AG04449 (cell line): ENCODE data around the gene ZNF33B.

ENCODE experiments used
- CTCF ChIA-PET: fragments of 350-600 bp; formaldehyde crosslinking; extraction: SDS; loops from one replicate; lab custom pipeline; 2021; ENCODE audit warnings: antibody characterized with exemption; lab: Yijun Ruan, JAX
- POLR2A ChIA-PET: fragments of 400-600, 350-600 bp; formaldehyde crosslinking; extraction: SDS; loops from one replicate; lab custom pipeline; 2020; ENCODE audit warnings: antibody characterized with exemption, inconsistent platforms; lab: Yijun Ruan, JAX
- DNase-seq: peaks from one replicate; pipeline ENCODE4 v3.0.0-alpha.2; 2010; ENCODE audit warnings: low read depth, low spot score
- H3K4me3 ChIP-seq: 2 replicates; pipeline ENCODE4 v1.5.1; 2011; ENCODE audit warnings: low read depth, mild to moderate bottlenecking, control low read depth, low read length
- TF ChIP-seq, protein P1 (sequence below): IDR thresholded peaks from one replicate; pipeline ENCODE4 v1.5.1; 2011; ENCODE audit warnings: mild to moderate bottlenecking, moderate library complexity, low read length, control low read depth, inconsistent platforms; ENCODE audit not compliant: insufficient read depth; ENCODE audit errors: missing control alignments

ZNF33B gene

DNA sequence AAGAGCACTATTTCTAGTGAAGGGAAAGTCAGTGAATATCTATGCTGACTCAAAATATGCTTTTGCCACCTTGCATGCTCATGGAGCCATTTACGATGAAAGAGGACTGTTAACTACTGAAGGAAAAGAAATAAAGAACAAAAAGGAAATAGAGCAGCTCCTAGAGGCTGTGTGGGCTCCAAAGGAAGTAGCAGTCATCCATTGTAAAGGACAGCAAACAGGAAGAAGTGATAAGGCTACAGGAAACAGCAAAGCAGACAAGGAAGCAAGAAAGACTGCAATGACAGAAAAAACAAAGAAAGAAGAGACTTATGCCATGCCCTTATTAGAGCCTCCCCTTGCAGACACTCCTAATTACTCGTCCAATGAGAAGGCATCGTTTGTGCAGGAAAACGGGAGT, 12.0 kb upstream of the ZNF33B start:
- CTCF ChIA-PET = no interaction called here
- POLR2A ChIA-PET = no interaction called here
- no peak overlapping the region for H3K4me3 ChIP-seq
- DNase-seq = no peak
- TF ChIP-seq, protein P1, sequence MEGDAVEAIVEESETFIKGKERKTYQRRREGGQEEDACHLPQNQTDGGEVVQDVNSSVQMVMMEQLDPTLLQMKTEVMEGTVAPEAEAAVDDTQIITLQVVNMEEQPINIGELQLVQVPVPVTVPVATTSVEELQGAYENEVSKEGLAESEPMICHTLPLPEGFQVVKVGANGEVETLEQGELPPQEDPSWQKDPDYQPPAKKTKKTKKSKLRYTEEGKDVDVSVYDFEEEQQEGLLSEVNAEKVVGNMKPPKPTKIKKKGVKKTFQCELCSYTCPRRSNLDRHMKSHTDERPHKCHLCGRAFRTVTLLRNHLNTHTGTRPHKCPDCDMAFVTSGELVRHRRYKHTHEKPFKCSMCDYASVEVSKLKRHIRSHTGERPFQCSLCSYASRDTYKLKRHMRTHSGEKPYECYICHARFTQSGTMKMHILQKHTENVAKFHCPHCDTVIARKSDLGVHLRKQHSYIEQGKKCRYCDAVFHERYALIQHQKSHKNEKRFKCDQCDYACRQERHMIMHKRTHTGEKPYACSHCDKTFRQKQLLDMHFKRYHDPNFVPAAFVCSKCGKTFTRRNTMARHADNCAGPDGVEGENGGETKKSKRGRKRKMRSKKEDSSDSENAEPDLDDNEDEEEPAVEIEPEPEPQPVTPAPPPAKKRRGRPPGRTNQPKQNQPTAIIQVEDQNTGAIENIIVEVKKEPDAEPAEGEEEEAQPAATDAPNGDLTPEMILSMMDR = no peak

DNA sequence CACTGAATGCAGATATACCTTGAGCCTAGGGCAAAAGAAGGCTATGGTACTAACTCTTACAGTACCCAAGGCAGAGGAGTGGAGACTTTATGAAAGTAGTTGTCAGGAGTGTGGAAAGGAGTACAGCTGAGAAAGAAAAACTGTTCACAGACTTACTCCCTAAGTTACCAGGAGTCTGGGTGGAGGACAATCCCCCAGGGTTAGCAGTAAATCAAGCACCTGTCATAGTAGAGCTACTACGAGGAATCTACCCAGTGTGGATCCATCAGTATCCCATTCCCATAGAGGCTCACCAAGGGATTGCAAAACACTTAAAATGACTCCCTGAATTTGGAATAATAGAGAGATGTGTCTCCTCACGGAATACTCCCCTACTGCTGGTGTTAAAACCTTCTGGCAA, 10.1 kb upstream of the ZNF33B start:
- TF ChIP-seq, protein P1 = no peak
- CTCF ChIA-PET = no interaction called here
- no peak for DNase-seq
- POLR2A ChIA-PET = no interaction called here
- H3K4me3 ChIP-seq = no peak overlapping the region

DNA sequence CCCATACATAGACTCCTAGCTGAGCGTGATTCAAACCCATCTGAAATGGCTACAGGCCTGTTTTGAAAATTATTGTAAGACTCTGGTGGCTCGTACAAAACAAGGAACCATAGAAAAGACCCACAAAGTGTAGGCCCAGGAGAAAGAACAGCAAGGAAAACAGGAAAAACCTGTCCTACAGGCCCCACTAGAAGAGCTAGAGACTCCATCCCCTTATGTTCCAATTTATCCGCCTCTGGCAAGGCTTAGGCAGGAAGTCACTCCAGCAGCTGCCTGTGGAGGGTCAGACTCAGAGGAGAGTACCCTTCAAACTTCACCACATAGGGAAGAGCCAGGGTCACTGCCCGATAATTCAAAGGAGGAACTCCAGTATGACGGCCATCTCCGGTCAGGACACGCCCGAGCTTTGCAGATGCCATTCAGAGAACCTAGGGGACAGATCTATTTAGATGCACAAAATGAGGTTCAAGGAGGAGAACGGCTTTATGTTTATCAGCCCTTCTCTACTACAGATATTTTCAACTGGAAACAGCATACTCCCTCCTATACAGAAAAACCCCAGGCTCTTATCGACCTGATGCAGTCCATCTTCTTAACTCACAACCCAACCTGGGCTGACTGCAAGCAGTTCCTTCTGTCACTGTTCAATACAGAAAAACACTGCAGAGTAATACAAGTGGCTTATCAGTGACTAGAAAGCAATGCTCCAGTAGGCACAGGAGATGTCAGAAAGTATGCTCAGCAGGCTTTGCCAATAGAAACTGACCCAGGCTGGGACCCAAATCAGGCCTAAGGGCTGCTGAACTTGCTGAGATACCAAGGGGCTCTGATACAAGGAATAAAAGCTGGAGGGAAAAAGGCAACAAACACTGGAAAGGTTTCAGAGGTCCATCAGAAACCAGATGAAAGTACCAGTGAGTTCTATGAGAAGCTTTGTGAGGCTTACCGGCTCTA, 8.6 kb upstream of the ZNF33B start:
- TF ChIP-seq, protein P1 = no peak
- no peak overlapping the region for H3K4me3 ChIP-seq
- CTCF ChIA-PET = no interaction called here
- no peak for DNase-seq
- POLR2A ChIA-PET = no interaction called here

DNA sequence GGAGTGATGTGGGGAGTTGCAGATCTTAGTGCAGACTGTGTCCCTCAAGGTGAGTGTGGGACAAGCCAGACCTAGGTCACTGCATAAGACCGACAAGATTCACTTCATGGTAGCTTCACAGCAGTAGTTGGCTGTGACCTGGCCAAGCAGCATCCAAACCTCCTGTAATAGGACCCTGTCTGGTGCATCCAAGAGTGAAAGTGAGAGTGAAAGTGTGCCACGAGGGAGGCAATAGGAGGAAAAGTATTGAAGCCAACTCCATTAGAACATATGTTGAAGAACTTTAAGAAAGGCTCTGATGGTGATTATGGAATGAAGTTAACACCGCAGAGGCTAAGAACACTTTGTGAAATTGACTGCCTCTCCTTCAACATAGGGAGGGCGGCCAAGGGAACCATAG, 7.8 kb upstream of the ZNF33B start:
- no peak for DNase-seq
- TF ChIP-seq, protein P1 = no peak
- no peak overlapping the region for H3K4me3 ChIP-seq
- CTCF ChIA-PET = no interaction called here
- POLR2A ChIA-PET = no interaction called here

DNA sequence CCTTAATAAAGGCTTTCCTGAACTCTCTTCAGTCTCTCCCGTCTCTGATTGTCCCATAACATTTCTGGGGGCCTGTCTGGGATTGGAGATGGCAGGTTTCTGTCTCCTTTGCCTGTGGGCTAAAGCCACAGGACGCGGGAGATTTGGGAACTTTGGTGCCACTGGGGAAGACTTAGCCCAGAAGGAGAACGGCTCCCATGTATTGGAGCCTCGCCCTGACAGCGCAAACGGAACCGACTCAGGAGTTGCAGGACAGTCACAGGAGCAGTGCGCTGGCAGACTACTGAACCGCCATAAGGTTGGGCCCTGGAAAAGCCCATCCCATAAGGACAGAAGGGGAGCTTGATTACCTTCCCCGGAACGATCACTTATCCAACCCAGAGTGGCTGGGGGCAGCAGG, 7.1 kb upstream of the ZNF33B start:
- DNase-seq = no peak
- H3K4me3 ChIP-seq = no peak overlapping the region
- CTCF ChIA-PET = no interaction called here
- TF ChIP-seq, protein P1 = no peak
- POLR2A ChIA-PET = no interaction called here

DNA sequence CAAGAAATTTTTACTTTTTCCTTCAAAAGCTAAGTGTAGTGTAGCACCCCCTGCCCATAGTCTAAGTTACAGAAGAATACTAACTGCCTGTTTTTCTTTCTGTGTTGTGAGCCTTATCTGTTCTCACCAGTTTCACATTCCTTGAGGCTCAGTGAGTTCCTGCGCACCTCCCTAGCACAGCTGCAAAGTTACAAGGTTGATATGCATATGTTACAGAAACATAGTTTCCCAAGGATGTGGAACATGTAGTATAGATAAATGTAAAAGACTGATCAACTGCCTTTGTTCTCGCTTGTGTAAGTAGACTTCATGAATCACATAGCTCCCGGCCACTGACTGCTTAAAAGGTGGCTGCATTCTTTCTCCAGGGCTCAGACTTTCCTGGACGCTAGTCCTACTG, 6.7 kb upstream of the ZNF33B start:
- ChIA-PET CTCF (no interaction called here), POLR2A (no interaction called here)
- TF ChIP-seq, protein P1 = no peak
- no peak overlapping the region for H3K4me3 ChIP-seq
- no peak for DNase-seq
